ENCODE data around the gene B4GALT3. TPM values are rescaled to one million over a fixed set of nuclear protein-coding genes. Genes with fewer than 3 reads are reported as not detected.

B4GALT3 gene
- total and polyA plus RNA-seq, 4 donors, result 25.7 to 34.6 (median 31.1) TPM

DNA sequence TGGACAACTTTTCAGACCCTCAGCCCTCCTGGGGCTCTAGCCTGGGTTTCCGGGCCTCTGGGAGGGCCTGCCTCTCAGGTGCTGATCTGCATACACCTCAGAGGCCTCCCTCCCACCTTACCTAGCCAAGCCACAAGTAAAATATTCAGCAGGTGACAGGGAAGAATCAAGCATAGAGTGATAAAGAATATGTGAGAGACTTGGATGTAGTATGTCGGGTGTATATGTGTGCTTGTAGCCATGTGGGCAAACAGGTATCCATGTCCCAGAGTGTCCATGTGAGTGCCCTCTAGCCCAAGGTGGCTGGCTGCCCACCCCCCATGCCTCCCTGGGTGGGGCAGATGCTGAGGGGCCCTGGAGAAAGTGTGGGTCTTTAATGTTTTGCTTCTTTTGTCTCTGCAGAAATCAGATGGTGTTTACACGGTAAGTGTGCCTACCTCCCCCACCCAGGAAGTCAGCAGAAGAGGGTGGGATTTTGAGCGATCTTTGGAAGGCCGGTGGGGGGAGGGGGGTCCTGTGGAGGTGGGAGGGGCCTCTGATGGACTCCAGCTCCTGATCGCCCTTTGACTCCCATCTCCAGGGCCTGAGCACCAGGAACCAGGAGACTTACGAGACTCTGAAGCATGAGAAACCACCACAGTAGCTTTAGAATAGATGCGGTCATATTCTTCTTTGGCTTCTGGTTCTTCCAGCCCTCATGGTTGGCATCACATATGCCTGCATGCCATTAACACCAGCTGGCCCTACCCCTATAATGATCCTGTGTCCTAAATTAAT lies 41.2 kb upstream of the B4GALT3 start:
- TF ChIP-seq, protein P1, sequence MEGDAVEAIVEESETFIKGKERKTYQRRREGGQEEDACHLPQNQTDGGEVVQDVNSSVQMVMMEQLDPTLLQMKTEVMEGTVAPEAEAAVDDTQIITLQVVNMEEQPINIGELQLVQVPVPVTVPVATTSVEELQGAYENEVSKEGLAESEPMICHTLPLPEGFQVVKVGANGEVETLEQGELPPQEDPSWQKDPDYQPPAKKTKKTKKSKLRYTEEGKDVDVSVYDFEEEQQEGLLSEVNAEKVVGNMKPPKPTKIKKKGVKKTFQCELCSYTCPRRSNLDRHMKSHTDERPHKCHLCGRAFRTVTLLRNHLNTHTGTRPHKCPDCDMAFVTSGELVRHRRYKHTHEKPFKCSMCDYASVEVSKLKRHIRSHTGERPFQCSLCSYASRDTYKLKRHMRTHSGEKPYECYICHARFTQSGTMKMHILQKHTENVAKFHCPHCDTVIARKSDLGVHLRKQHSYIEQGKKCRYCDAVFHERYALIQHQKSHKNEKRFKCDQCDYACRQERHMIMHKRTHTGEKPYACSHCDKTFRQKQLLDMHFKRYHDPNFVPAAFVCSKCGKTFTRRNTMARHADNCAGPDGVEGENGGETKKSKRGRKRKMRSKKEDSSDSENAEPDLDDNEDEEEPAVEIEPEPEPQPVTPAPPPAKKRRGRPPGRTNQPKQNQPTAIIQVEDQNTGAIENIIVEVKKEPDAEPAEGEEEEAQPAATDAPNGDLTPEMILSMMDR (IDR thresholded peaks at IDR 0.05; ENCODE audit: control extremely low read depth, extremely low read depth), result no peak
- Histone ChIP-seq H3K9me3 (ENCODE audit: control insufficient read depth in 4 of 4, insufficient read depth in 3 of 4, low read length in 3 of 4) (no peaks in the 10 kb centered on the region), H3K9ac (ENCODE audit: insufficient read depth in 1 of 2, low read length in 2 of 2) (no peak overlapping the region), H3K27ac (ENCODE audit: low read depth in 1 of 2, low read length in 1 of 2) (no peak overlapping the region), H3K27me3 (ENCODE audit: control insufficient read depth in 3 of 3, insufficient read depth in 3 of 3, low read length in 2 of 3) (no peaks in the 10 kb centered on the region), H3K4me3 (no peak overlapping the region), H3K36me3 (ENCODE audit: control insufficient read depth in 4 of 4, insufficient read depth in 4 of 4, low read length in 4 of 4) (peaks cover 4 to 8% (median 5%) of the 10 kb centered on the region in 4 donors), H3K4me1 (ENCODE audit: control insufficient read depth in 5 of 5, insufficient read depth in 5 of 5, low read length in 5 of 5) (peaks cover 0 to 3% (median 0%) of the 10 kb centered on the region in 5 donors)
- WGBS, 2 donors, result 70 to 86% methylated on average over 8 of the region's 8 CpGs
- DNase-seq (no peak), ATAC-seq (ENCODE audit: insufficient read depth, low FRiP score) (no peak)

DNA sequence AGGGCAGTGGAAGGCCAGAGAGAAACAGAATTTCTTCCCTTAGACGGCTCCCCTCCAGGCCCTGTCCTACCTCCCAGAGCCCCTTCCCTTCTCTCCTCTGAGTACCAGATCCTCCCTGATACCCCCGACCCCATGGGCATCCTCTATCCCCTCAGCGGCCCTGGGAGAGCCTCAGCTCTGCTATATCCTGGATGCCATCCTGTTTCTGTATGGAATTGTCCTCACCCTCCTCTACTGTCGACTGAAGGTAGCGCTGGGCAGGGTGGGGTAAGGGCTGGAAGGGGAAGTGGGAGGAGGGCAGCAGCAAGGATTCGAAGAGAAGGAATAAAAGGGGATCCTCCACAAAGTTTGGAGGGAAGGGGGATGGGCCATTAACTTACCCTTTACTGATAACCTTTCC lies 40.5 kb upstream of the B4GALT3 start:
- Histone ChIP-seq H3K9ac (ENCODE audit: insufficient read depth in 1 of 2, low read length in 2 of 2) (no peak overlapping the region), H3K36me3 (ENCODE audit: control insufficient read depth in 4 of 4, insufficient read depth in 4 of 4, low read length in 4 of 4) (peaks cover 10 to 13% (median 11%) of the 10 kb centered on the region in 4 donors), H3K27me3 (ENCODE audit: control insufficient read depth in 3 of 3, insufficient read depth in 3 of 3, low read length in 2 of 3) (no peaks in the 10 kb centered on the region), H3K4me1 (ENCODE audit: control insufficient read depth in 5 of 5, insufficient read depth in 5 of 5, low read length in 5 of 5) (peaks cover 0 to 3% (median 0%) of the 10 kb centered on the region in 5 donors), H3K4me3 (no peak overlapping the region), H3K9me3 (ENCODE audit: control insufficient read depth in 4 of 4, insufficient read depth in 3 of 4, low read length in 3 of 4) (no peaks in the 10 kb centered on the region), H3K27ac (ENCODE audit: low read depth in 1 of 2, low read length in 1 of 2) (peak overlapping the region; percentile 41 to 75)
- DNase-seq (no peak), ATAC-seq (ENCODE audit: insufficient read depth, low FRiP score) (no peak)
- 37 to 61% methylated on average over 5 to 6 of the region's 6 CpGs for WGBS, 2 donors
- TF ChIP-seq, protein P1 (IDR thresholded peaks at IDR 0.05; ENCODE audit: control extremely low read depth, extremely low read depth), result no peak

DNA sequence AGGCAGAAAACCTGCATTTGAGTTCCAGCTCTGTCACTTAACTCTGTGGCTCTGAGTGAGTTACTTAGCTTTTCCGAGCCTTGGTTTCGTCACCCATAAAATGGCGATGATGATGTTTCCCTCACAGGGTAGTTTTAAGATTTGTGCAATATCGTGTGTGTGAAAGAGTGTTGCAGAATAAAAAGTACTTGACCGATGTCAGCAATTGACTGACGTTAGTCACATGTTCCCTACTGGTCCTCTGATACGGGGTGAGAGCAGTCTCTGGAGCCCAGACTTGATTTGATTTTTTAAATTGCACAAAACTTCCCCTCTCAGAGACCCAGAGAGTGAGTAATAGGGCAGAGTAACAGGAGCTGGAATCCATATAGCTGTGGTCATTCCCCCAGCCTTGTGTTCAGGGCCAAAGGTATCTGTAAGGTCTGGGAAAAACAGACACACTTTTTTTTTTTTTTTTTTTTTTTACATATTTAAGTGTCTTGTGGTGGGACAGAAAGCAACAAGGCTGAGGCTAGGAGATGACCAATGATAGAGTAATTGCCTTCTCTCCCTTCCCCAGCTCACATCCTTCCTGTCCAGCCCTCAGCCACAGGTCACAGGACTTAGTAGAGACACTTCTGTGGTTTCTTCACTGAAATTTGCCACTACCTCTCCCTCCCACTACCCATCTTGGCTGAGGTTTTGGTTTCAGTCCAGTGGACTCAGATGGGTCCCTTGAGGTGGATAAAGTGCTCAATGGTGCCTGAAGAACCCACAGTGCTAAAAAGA lies 39.8 kb upstream of the B4GALT3 start:
- Histone ChIP-seq H3K9ac (ENCODE audit: insufficient read depth in 1 of 2, low read length in 2 of 2) (no peak overlapping the region), H3K9me3 (ENCODE audit: control insufficient read depth in 4 of 4, insufficient read depth in 3 of 4, low read length in 3 of 4) (no peaks in the 10 kb centered on the region), H3K4me1 (ENCODE audit: control insufficient read depth in 5 of 5, insufficient read depth in 5 of 5, low read length in 5 of 5) (peaks cover 0 to 3% (median 0%) of the 10 kb centered on the region in 5 donors), H3K4me3 (no peak overlapping the region), H3K36me3 (ENCODE audit: control insufficient read depth in 4 of 4, insufficient read depth in 4 of 4, low read length in 4 of 4) (peaks cover 13 to 19% (median 15%) of the 10 kb centered on the region in 4 donors), H3K27me3 (ENCODE audit: control insufficient read depth in 3 of 3, insufficient read depth in 3 of 3, low read length in 2 of 3) (no peaks in the 10 kb centered on the region), H3K27ac (ENCODE audit: low read depth in 1 of 2, low read length in 1 of 2) (peak overlapping the region; percentile 41 to 91)
- TF ChIP-seq, protein P1 (IDR thresholded peaks at IDR 0.05; ENCODE audit: control extremely low read depth, extremely low read depth), result no peak
- WGBS, 2 donors, result 17 to 27% methylated on average over 7 of the region's 7 CpGs
- DNase-seq (peak in 1 of 3 donors; percentile 32), ATAC-seq (ENCODE audit: insufficient read depth, low FRiP score) (peak; percentile 58)

Data from lung (tissue), 12 donors.